Breast epithelium (tissue), 3 donors: ENCODE results near the gene OCIAD2.

ENCODE experiments used
- POLR2AphosphoS5 ChIP-seq, 3 donors: sonication (generic); formaldehyde crosslinking; IDR thresholded peaks; one replicate each; pipeline ENCODE4 v1.6.1; 2017; ENCODE audit warnings: antibody characterized with exemption in 3 of 3
- TF ChIP-seq, protein P1 (sequence below), 3 donors: fragments of 450-650 bp; IDR thresholded peaks; one replicate each; pipeline ENCODE4 v1.5.1; 2016 to 2017; ENCODE audit warnings: antibody characterized with exemption in 3 of 3, mild to moderate bottlenecking in 3 of 3, moderate library complexity in 3 of 3

DNA sequence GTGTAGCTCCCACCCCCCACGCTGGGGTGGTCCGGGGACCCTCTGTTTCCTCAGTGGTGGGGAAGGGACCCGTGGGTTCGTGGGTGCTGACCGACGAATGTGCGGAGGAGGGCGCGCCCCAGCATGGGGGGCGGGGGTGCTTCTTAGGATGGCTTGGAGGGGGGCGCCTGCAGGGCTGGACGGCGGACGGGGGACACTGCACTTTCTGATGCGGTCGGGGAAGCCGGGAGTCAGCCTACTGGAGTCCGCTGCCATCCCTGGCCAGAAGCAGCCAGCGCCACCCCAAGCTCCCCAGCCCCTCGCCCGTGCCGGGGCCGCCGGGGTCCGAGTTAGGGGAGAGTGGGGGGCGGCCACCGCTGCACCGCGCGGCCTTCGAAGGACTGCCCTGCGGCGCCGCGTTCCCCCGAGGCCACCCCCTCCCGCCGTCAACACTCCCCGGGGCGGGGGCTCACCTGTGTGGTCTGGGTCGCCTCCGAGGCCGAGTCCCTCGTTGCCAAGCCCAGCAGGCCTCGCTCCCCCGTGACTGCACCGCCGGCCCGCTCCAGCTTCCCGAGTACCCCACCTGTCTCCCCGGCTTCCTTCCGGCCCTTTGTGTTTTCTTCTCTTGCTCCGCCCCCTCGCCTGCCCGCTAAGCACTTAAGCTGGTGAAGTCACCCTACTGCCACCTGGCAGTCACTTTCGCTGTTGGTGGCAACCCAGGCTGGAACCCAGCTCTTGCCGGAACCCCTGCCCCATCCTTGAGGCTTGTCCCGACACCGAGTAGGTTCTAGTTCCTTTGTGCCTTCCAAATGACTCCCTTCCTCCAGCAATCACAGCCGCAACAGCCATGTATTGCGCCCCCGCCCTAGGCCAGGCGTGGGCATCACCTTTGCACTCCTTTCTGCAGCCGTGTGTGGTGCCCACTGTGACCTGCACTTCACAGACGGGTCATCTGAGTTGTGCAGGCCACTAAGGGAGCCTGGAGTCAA is at the start of gene OCIAD2:
- TF ChIP-seq, protein P1, sequence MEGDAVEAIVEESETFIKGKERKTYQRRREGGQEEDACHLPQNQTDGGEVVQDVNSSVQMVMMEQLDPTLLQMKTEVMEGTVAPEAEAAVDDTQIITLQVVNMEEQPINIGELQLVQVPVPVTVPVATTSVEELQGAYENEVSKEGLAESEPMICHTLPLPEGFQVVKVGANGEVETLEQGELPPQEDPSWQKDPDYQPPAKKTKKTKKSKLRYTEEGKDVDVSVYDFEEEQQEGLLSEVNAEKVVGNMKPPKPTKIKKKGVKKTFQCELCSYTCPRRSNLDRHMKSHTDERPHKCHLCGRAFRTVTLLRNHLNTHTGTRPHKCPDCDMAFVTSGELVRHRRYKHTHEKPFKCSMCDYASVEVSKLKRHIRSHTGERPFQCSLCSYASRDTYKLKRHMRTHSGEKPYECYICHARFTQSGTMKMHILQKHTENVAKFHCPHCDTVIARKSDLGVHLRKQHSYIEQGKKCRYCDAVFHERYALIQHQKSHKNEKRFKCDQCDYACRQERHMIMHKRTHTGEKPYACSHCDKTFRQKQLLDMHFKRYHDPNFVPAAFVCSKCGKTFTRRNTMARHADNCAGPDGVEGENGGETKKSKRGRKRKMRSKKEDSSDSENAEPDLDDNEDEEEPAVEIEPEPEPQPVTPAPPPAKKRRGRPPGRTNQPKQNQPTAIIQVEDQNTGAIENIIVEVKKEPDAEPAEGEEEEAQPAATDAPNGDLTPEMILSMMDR (IDR thresholded peaks at IDR 0.05) = peak in 1 of 3 donors; percentile 29
- TF ChIP-seq POLR2AphosphoS5 (IDR thresholded peaks at IDR 0.05) = peak in 2 of 3 donors; percentile 12 to 59
